Measurements from ENCODE around the gene GLI2. TPM values are rescaled to one million over a fixed set of nuclear protein-coding genes. Genes with fewer than 3 reads are reported as not detected.

The GLI2 gene
- total and polyA plus RNA-seq, 12 donors = 0.37 to 1.7 (median 1.0) TPM

- Histone ChIP-seq H3K27ac (peak overlapping the region in 7 of 10 donors; percentile 16 to 64 (median 43)), H3K36me3 (no peaks in the 10 kb centered on the region), H3K4me3 (peak overlapping the region in 9 of 10 donors; percentile 32 to 48 (median 39)), H3K4me1 (peaks cover 0 to 16% (median 7%) of the 10 kb centered on the region in 9 donors), H3K9me3 (no peaks in the 10 kb centered on the region), H3K27me3 (peaks cover 4 to 85% (median 75%) of the 10 kb centered on the region in 7 donors)
- intact Hi-C loops (cut with DNase I) = loop anchor here in 1 of 10 donors (10.0 kb wide), 1 partner anchor 203 kb away; no protein-coding TSS in a partner anchor
- WGBS, 2 donors = 11 to 12% methylated on average over 81 of the region's 81 CpGs
- ATAC-seq = peak in 5 of 8 donors; percentile 20 to 50 (median 46)
- TF ChIP-seq, protein P1, sequence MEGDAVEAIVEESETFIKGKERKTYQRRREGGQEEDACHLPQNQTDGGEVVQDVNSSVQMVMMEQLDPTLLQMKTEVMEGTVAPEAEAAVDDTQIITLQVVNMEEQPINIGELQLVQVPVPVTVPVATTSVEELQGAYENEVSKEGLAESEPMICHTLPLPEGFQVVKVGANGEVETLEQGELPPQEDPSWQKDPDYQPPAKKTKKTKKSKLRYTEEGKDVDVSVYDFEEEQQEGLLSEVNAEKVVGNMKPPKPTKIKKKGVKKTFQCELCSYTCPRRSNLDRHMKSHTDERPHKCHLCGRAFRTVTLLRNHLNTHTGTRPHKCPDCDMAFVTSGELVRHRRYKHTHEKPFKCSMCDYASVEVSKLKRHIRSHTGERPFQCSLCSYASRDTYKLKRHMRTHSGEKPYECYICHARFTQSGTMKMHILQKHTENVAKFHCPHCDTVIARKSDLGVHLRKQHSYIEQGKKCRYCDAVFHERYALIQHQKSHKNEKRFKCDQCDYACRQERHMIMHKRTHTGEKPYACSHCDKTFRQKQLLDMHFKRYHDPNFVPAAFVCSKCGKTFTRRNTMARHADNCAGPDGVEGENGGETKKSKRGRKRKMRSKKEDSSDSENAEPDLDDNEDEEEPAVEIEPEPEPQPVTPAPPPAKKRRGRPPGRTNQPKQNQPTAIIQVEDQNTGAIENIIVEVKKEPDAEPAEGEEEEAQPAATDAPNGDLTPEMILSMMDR (IDR thresholded peaks at IDR 0.05) = no peak
- DNase-seq = no peak
Observed at GRCh38 chr2:120741571-120742561, 6.2 kb downstream of the GLI2 start.

DNA sequence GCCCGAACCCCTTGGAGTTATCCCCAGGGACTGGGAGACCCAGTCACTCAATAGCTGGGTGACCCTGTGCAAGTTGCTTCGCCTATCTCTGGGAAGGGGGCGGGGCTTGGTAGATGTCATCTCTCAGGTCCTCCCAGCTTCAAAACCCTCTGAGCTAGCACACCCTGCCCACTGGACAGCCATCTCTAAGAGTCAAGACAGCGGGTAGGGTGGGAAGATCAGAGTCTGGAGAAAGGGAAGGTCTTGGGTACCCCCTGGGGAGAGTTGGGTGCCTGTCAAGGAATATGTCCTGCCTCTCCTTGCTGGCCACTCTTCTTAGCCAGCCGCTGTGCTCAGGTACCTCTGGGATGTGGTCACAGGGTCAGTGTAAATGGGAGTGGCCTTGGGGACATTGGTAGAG, 8.0 kb downstream of the GLI2 start:
- ATAC-seq = no peak
- 93 to 98% methylated on average over 5 of the region's 5 CpGs for WGBS, 2 donors
- DNase-seq = no peak
- TF ChIP-seq, protein P1 (IDR thresholded peaks at IDR 0.05) = no peak
- Histone ChIP-seq H3K27me3 (peaks cover 4 to 69% (median 58%) of the 10 kb centered on the region in 7 donors), H3K27ac (no peak overlapping the region), H3K36me3 (no peaks in the 10 kb centered on the region), H3K4me3 (no peak overlapping the region), H3K9me3 (no peaks in the 10 kb centered on the region), H3K4me1 (peaks cover 0 to 7% (median 3%) of the 10 kb centered on the region in 9 donors)
- intact Hi-C loops (cut with DNase I) = loop anchor here in 1 of 10 donors (10.0 kb wide), 1 partner anchor 201 kb away; no protein-coding TSS in a partner anchor

DNA sequence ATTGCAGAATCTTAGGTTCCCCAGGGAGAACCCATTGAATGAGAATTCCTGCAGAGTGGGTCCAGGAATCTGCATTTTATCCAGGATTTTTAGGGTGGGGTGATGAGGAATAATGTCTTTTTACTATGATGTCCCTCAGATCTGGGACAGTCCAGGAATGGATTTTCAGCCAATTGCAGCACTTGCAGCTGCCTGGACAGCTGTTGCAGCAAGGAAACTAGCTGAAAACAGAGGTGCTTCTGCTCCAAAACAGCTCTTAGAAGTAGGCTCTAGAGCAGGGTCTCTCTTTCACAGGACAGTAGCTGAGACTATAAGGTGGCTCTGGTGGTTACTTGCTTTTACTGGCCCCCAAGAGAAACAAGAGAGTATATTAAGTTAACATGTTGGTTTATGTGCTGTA, 9.1 kb downstream of the GLI2 start:
- Histone ChIP-seq H3K36me3 (no peaks in the 10 kb centered on the region), H3K27me3 (peaks cover 4 to 57% (median 47%) of the 10 kb centered on the region in 7 donors), H3K4me1 (peaks cover 0 to 7% (median 3%) of the 10 kb centered on the region in 9 donors), H3K9me3 (no peaks in the 10 kb centered on the region), H3K27ac (no peak overlapping the region), H3K4me3 (no peak overlapping the region)
- DNase-seq (no peak), ATAC-seq (no peak)
- TF ChIP-seq, protein P1 (IDR thresholded peaks at IDR 0.05) = no peak
- intact Hi-C loops (cut with DNase I) = loop anchor here in 1 of 10 donors (10.0 kb wide), 1 partner anchor 200 kb away; no protein-coding TSS in a partner anchor

- WGBS, 2 donors = 95 to 96% methylated on average over 6 of the region's 6 CpGs
- DNase-seq (peak in 1 of 2 donors; percentile 1), ATAC-seq (no peak)
- Histone ChIP-seq H3K36me3 (no peaks in the 10 kb centered on the region), H3K4me3 (no peak overlapping the region), H3K27ac (no peak overlapping the region), H3K27me3 (peaks cover 4 to 49% (median 40%) of the 10 kb centered on the region in 7 donors), H3K9me3 (no peaks in the 10 kb centered on the region), H3K4me1 (peaks cover 0 to 7% (median 3%) of the 10 kb centered on the region in 9 donors)
- TF ChIP-seq, protein P1 (IDR thresholded peaks at IDR 0.05) = no peak
- intact Hi-C loops (cut with DNase I) = loop anchor here in 1 of 10 donors (10.0 kb wide), 1 partner anchor 199 kb away; no protein-coding TSS in a partner anchor
Observed at GRCh38 chr2:120745420-120746111, 9.9 kb downstream of the GLI2 start.

Measured in heart right ventricle (tissue), 16 donors.